HEK293 (cell line): ENCODE data around the gene RPS18.

Source experiments
- GLI2 ChIP-seq: fragments of 450-650 bp; formaldehyde crosslinking; IDR thresholded peaks from 2 replicates; pipeline ENCODE4; 2017; ENCODE audit warnings: missing biosample characterization, missing genetic modification characterization, low read depth, borderline replicate concordance
- KLF1 ChIP-seq: fragments of 450-650 bp; formaldehyde crosslinking; IDR thresholded peaks from 2 replicates; pipeline ENCODE4 v1.5.1; 2016; ENCODE audit warnings: missing biosample characterization, missing genetic modification characterization
- KLF10 ChIP-seq: fragments of 450-650 bp; IDR thresholded peaks from 2 replicates; pipeline ENCODE4 v1.5.1; 2018; ENCODE audit warnings: missing biosample characterization, mild to moderate bottlenecking, missing genetic modification characterization
- MZF1 ChIP-seq: fragments of 450-650 bp; formaldehyde crosslinking; IDR thresholded peaks from 2 replicates; pipeline ENCODE4 v1.5.1; 2017; ENCODE audit warnings: missing biosample characterization, missing genetic modification characterization, borderline replicate concordance
- ZBTB21 ChIP-seq: fragments of 450-650 bp; formaldehyde crosslinking; IDR thresholded peaks from 2 replicates; pipeline ENCODE4 v1.5.1; 2017; ENCODE audit warnings: missing biosample characterization, missing genetic modification characterization
- ZEB2 ChIP-seq: fragments of 450-650 bp; formaldehyde crosslinking; IDR thresholded peaks from 2 replicates; pipeline ENCODE4 v1.5.1; 2016; ENCODE audit warnings: missing biosample characterization, missing genetic modification characterization
- ZFHX2 ChIP-seq: fragments of 450-650 bp; formaldehyde crosslinking; conservative IDR thresholded peaks from 2 replicates; pipeline ENCODE4 v1.5.1; 2016; ENCODE audit warnings: missing biosample characterization, missing genetic modification characterization
- ZFP37 ChIP-seq: fragments of 450-650 bp; formaldehyde crosslinking; IDR thresholded peaks from 2 replicates; pipeline ENCODE4 v1.5.1; 2016; ENCODE audit warnings: missing biosample characterization, missing genetic modification characterization
- ZNF114 ChIP-seq: fragments of 450-650 bp; formaldehyde crosslinking; IDR thresholded peaks from 2 replicates; pipeline ENCODE4 v1.5.0; 2017; ENCODE audit warnings: missing biosample characterization, missing genetic modification characterization
- ZNF19 ChIP-seq: fragments of 450-650 bp; formaldehyde crosslinking; IDR thresholded peaks from 2 replicates; pipeline ENCODE4; 2016; ENCODE audit warnings: missing biosample characterization, missing genetic modification characterization, low read depth
- ZNF202 ChIP-seq: fragments of 450-650 bp; formaldehyde crosslinking; IDR thresholded peaks from 2 replicates; pipeline ENCODE4 v1.5.1; 2016; ENCODE audit warnings: missing biosample characterization, missing genetic modification characterization, borderline replicate concordance
- ZNF221 ChIP-seq: fragments of 450-650 bp; formaldehyde crosslinking; IDR thresholded peaks from 2 replicates; pipeline ENCODE4 v1.5.1; 2017; ENCODE audit warnings: missing biosample characterization, missing genetic modification characterization, borderline replicate concordance
- ZNF239 ChIP-seq: fragments of 450-650 bp; formaldehyde crosslinking; IDR thresholded peaks from 2 replicates; pipeline ENCODE4 v1.5.1; 2016; ENCODE audit warnings: missing biosample characterization, missing genetic modification characterization
- ZNF394 ChIP-seq: fragments of 450-650 bp; formaldehyde crosslinking; IDR thresholded peaks from 2 replicates; pipeline ENCODE4 v1.5.1; 2016; ENCODE audit warnings: missing biosample characterization, missing genetic modification characterization, mild to moderate bottlenecking, moderate library complexity, borderline replicate concordance
- ZNF416 ChIP-seq: fragments of 450-650 bp; formaldehyde crosslinking; IDR thresholded peaks from 2 replicates; pipeline ENCODE4 v1.5.1; 2016; ENCODE audit warnings: missing biosample characterization, missing genetic modification characterization
- ZNF677 ChIP-seq: fragments of 450-650 bp; IDR thresholded peaks from 2 replicates; pipeline ENCODE4 v1.5.0; 2018; ENCODE audit warnings: missing biosample characterization, mild to moderate bottlenecking, missing genetic modification characterization, moderate library complexity
- ZNF701 ChIP-seq: fragments of 450-650 bp; formaldehyde crosslinking; IDR thresholded peaks from 2 replicates; pipeline ENCODE4 v1.5.1; 2016; ENCODE audit warnings: missing biosample characterization, missing genetic modification characterization
- ZNF707 ChIP-seq: fragments of 450-650 bp; formaldehyde crosslinking; IDR thresholded peaks from 2 replicates; pipeline ENCODE4 v1.5.1; 2016; ENCODE audit warnings: missing biosample characterization, missing genetic modification characterization
- ZNF747 ChIP-seq: fragments of 450-650 bp; formaldehyde crosslinking; IDR thresholded peaks from 2 replicates; pipeline ENCODE4 v1.5.1; 2016; ENCODE audit warnings: missing biosample characterization, missing genetic modification characterization
- ZNF785 ChIP-seq: fragments of 450-650 bp; formaldehyde crosslinking; IDR thresholded peaks from 2 replicates; pipeline ENCODE4 v1.5.1; 2016; ENCODE audit warnings: missing biosample characterization, missing genetic modification characterization
- ZNF843 ChIP-seq: fragments of 450-650 bp; formaldehyde crosslinking; IDR thresholded peaks from 2 replicates; pipeline ENCODE4 v1.5.1; 2016; ENCODE audit warnings: missing biosample characterization, missing genetic modification characterization
- ZSCAN16 ChIP-seq: fragments of 450-650 bp; formaldehyde crosslinking; IDR thresholded peaks from 2 replicates; pipeline ENCODE4 v1.5.1; 2016; ENCODE audit warnings: missing biosample characterization, missing genetic modification characterization
- TF ChIP-seq, protein P1 (sequence below): fragments of 450-650 bp; formaldehyde crosslinking; IDR thresholded peaks from 2 replicates; pipeline ENCODE4 v1.5.1; 2017; ENCODE audit warnings: missing biosample characterization, missing genetic modification characterization
- TF ChIP-seq, protein P2 (sequence below): fragments of 450-650 bp; formaldehyde crosslinking; IDR thresholded peaks from 2 replicates; pipeline ENCODE4 v1.5.1; 2016; ENCODE audit warnings: missing biosample characterization, missing genetic modification characterization
- TF ChIP-seq, protein P3 (sequence below): fragments of 450-650 bp; formaldehyde crosslinking; IDR thresholded peaks from 2 replicates; pipeline ENCODE4 v1.5.1; 2016; ENCODE audit warnings: missing biosample characterization, missing genetic modification characterization
- TF ChIP-seq, protein P4 (sequence below): fragments of 450-650 bp; formaldehyde crosslinking; IDR thresholded peaks from 2 replicates; pipeline ENCODE4 v1.5.1; 2016; ENCODE audit warnings: missing biosample characterization, missing genetic modification characterization
- TF ChIP-seq, protein P5 (sequence below): fragments of 450-650 bp; formaldehyde crosslinking; conservative IDR thresholded peaks from 2 replicates; pipeline ENCODE4 v1.5.1; 2016; ENCODE audit warnings: low read depth, missing biosample characterization, missing genetic modification characterization

Gene RPS18

DNA sequence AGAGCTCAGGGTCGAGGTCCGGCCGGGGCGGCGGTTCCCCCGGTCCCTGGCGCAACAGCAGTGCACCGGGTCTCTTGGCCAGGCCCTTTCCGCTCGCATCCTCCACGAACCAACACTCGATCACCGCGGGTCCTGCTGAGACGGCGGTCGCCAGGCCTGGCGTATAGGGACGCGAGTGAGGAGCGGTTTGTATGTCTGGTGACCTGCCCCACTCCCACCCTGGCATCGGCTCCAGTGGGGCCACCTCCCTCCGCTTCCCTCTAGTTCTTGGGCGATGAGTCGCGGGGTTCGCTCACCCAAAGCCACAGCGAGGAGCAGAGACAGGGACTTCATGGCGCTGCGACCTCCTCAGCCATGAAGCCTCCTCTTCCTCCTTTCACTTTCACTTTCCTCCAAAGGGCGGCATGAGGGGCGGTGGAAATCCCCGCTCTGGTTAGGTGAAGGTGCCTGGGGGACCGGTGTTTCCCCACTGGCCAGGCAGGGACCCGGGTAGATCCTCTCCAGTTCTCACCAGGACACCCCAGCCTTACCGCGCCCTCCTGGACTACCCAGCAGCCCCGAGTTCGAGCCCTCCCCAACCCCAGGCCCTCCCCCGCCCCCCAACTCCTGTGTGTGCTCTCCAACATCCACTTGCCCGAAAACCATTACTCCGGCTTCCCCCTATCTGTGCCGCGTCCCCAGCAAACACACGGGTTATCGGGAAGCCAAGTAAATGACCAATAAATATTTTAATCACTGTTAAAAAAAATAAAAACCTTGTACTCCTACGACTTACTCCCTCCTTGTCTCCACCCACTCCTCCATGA, 42.0 kb downstream of the RPS18 start, which contains the start of gene TAPBP (continued):
- TF ChIP-seq ZSCAN16 (tag by site-specific recombination) = no peak
- TF ChIP-seq, protein P1, sequence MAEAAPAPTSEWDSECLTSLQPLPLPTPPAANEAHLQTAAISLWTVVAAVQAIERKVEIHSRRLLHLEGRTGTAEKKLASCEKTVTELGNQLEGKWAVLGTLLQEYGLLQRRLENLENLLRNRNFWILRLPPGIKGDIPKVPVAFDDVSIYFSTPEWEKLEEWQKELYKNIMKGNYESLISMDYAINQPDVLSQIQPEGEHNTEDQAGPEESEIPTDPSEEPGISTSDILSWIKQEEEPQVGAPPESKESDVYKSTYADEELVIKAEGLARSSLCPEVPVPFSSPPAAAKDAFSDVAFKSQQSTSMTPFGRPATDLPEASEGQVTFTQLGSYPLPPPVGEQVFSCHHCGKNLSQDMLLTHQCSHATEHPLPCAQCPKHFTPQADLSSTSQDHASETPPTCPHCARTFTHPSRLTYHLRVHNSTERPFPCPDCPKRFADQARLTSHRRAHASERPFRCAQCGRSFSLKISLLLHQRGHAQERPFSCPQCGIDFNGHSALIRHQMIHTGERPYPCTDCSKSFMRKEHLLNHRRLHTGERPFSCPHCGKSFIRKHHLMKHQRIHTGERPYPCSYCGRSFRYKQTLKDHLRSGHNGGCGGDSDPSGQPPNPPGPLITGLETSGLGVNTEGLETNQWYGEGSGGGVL (tag by site-specific recombination) = no peak
- no peak for TF ChIP-seq ZNF677
- no peak for TF ChIP-seq ZNF19
- no peak for TF ChIP-seq KLF1 (tag by site-specific recombination)
- no peak for TF ChIP-seq MZF1 (tag by site-specific recombination)
- TF ChIP-seq, protein P2, sequence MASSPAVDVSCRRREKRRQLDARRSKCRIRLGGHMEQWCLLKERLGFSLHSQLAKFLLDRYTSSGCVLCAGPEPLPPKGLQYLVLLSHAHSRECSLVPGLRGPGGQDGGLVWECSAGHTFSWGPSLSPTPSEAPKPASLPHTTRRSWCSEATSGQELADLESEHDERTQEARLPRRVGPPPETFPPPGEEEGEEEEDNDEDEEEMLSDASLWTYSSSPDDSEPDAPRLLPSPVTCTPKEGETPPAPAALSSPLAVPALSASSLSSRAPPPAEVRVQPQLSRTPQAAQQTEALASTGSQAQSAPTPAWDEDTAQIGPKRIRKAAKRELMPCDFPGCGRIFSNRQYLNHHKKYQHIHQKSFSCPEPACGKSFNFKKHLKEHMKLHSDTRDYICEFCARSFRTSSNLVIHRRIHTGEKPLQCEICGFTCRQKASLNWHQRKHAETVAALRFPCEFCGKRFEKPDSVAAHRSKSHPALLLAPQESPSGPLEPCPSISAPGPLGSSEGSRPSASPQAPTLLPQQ (tag by site-specific recombination) = peak; percentile 54
- no peak for TF ChIP-seq ZNF221 (tag by site-specific recombination)
- no peak for TF ChIP-seq ZFHX2 (tag by site-specific recombination)
- no peak for TF ChIP-seq ZBTB21
- TF ChIP-seq ZNF843 (tag by site-specific recombination) = no peak; the same call in none of the 2 replicates
- no peak for TF ChIP-seq ZNF747
- TF ChIP-seq ZNF785 (tag by site-specific recombination) = no peak
- no peak for TF ChIP-seq ZNF114 (tag by site-specific recombination)
- no peak for TF ChIP-seq ZEB2 (tag by site-specific recombination)
- TF ChIP-seq, protein P3, sequence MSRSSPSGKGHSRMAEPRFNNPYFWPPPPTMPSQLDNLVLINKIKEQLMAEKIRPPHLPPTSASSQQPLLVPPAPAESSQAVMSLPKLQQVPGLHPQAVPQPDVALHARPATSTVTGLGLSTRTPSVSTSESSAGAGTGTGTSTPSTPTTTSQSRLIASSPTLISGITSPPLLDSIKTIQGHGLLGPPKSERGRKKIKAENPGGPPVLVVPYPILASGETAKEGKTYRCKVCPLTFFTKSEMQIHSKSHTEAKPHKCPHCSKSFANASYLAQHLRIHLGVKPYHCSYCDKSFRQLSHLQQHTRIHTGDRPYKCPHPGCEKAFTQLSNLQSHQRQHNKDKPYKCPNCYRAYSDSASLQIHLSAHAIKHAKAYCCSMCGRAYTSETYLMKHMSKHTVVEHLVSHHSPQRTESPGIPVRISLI (tag by site-specific recombination) = no peak
- TF ChIP-seq GLI2 (tag by site-specific recombination) = no peak
- no peak for TF ChIP-seq ZNF202 (tag by site-specific recombination)
- no peak; the same call in 1 of the 2 replicates for TF ChIP-seq ZNF394 (tag by site-specific recombination)
- TF ChIP-seq ZNF707 = no peak
- no peak for TF ChIP-seq ZNF416
- no peak for TF ChIP-seq ZNF239
- no peak for TF ChIP-seq KLF10 (tag by site-specific recombination)
- TF ChIP-seq ZNF701 (tag by site-specific recombination) = no peak
- TF ChIP-seq, protein P4, sequence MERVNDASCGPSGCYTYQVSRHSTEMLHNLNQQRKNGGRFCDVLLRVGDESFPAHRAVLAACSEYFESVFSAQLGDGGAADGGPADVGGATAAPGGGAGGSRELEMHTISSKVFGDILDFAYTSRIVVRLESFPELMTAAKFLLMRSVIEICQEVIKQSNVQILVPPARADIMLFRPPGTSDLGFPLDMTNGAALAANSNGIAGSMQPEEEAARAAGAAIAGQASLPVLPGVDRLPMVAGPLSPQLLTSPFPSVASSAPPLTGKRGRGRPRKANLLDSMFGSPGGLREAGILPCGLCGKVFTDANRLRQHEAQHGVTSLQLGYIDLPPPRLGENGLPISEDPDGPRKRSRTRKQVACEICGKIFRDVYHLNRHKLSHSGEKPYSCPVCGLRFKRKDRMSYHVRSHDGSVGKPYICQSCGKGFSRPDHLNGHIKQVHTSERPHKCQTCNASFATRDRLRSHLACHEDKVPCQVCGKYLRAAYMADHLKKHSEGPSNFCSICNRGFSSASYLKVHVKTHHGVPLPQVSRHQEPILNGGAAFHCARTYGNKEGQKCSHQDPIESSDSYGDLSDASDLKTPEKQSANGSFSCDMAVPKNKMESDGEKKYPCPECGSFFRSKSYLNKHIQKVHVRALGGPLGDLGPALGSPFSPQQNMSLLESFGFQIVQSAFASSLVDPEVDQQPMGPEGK (tag by site-specific recombination) = no peak
- TF ChIP-seq ZFP37 = no peak; the same call in 1 of the 2 replicates
- TF ChIP-seq, protein P5, sequence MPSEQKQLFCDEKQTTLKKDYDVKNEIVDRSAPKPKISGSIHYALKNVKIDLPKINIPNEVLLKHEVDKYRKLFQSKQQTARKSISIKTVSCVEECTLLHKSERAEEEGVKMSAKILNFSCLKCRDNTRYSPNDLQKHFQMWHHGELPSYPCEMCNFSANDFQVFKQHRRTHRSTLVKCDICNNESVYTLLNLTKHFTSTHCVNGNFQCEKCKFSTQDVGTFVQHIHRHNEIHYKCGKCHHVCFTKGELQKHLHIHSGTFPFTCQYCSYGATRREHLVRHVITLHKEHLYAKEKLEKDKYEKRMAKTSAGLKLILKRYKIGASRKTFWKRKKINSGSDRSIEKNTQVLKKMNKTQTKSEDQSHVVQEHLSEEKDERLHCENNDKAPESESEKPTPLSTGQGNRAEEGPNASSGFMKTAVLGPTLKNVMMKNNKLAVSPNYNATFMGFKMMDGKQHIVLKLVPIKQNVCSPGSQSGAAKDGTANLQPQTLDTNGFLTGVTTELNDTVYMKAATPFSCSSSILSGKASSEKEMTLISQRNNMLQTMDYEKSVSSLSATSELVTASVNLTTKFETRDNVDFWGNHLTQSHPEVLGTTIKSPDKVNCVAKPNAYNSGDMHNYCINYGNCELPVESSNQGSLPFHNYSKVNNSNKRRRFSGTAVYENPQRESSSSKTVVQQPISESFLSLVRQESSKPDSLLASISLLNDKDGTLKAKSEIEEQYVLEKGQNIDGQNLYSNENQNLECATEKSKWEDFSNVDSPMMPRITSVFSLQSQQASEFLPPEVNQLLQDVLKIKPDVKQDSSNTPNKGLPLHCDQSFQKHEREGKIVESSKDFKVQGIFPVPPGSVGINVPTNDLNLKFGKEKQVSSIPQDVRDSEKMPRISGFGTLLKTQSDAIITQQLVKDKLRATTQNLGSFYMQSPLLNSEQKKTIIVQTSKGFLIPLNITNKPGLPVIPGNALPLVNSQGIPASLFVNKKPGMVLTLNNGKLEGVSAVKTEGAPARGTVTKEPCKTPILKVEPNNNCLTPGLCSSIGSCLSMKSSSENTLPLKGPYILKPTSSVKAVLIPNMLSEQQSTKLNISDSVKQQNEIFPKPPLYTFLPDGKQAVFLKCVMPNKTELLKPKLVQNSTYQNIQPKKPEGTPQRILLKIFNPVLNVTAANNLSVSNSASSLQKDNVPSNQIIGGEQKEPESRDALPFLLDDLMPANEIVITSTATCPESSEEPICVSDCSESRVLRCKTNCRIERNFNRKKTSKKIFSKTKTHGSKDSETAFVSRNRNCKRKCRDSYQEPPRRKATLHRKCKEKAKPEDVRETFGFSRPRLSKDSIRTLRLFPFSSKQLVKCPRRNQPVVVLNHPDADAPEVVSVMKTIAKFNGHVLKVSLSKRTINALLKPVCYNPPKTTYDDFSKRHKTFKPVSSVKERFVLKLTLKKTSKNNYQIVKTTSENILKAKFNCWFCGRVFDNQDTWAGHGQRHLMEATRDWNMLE (tag by site-specific recombination) = no peak
